Panc1 (cell line): ENCODE results near the gene TRAK1.

Source experiments
- CTCF ChIP-seq: fragments of 450-650 bp; IDR thresholded peaks from 2 replicates; pipeline ENCODE4 v1.5.1; 2017; ENCODE audit warnings: mild to moderate bottlenecking
- POLR2AphosphoS5 ChIP-seq: IDR thresholded peaks from 2 replicates; pipeline ENCODE4 v1.6.1; 2012; ENCODE audit warnings: mild to moderate bottlenecking, low read depth, low read length, moderate library complexity
- TCF7L2 ChIP-seq: IDR thresholded peaks from 2 replicates; pipeline ENCODE4 v1.6.1; 2011; ENCODE audit warnings: mild to moderate bottlenecking, low read depth, low read length, inconsistent platforms
- TF ChIP-seq, protein P1 (sequence below), 2 experiments: IDR thresholded peaks; 2 replicates each; pipeline ENCODE4 v1.6.1; 2011 to 2012; ENCODE audit warnings: low read depth in 2 of 2, control low read depth in 1 of 2, low read length in 1 of 2, mild to moderate bottlenecking in 1 of 2, moderate library complexity in 1 of 2; ENCODE audit not compliant: insufficient read depth in 1 of 2

DNA sequence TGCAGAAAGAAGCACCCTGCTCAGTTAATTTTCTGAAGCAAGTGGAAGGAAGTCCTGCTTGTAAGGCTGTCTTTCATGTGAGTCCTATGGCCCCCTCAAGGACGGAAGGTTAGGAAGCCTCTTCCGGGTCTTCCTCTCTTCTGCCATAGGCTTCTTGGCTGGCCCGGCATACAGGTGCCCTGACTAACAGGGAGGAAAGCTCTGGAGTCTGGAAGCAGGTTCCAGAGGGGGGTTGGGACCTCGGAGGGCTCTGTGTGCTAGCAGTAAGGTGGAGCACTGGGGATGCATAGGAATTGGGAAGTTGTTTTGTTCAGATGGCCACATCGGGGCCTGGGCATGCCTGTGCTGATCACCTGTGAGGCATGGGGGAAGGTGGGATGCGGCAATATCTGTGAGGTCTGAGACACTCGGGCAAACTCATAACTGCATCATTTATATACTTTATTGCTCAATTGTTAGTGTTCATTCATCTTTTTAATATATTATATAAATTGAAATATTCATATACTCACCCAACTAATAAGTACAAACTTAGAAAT lies 49.6 kb downstream of the TRAK1 start:
- TF ChIP-seq, protein P1, sequence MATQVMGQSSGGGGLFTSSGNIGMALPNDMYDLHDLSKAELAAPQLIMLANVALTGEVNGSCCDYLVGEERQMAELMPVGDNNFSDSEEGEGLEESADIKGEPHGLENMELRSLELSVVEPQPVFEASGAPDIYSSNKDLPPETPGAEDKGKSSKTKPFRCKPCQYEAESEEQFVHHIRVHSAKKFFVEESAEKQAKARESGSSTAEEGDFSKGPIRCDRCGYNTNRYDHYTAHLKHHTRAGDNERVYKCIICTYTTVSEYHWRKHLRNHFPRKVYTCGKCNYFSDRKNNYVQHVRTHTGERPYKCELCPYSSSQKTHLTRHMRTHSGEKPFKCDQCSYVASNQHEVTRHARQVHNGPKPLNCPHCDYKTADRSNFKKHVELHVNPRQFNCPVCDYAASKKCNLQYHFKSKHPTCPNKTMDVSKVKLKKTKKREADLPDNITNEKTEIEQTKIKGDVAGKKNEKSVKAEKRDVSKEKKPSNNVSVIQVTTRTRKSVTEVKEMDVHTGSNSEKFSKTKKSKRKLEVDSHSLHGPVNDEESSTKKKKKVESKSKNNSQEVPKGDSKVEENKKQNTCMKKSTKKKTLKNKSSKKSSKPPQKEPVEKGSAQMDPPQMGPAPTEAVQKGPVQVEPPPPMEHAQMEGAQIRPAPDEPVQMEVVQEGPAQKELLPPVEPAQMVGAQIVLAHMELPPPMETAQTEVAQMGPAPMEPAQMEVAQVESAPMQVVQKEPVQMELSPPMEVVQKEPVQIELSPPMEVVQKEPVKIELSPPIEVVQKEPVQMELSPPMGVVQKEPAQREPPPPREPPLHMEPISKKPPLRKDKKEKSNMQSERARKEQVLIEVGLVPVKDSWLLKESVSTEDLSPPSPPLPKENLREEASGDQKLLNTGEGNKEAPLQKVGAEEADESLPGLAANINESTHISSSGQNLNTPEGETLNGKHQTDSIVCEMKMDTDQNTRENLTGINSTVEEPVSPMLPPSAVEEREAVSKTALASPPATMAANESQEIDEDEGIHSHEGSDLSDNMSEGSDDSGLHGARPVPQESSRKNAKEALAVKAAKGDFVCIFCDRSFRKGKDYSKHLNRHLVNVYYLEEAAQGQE (IDR thresholded peaks at IDR 0.05; ENCODE audit: insufficient read depth in 1 of 2, low read depth in 2 of 2, low read length in 1 of 2): no peak
- no peak for TF ChIP-seq CTCF
- TF ChIP-seq POLR2AphosphoS5: no peak
- TF ChIP-seq TCF7L2: no peak
